A673 (cell line): Measurements from ENCODE around the gene LHX1. TPM values are rescaled to one million over a fixed set of nuclear protein-coding genes. Genes with fewer than 3 reads are reported as not detected.

Source experiments
- BruUV-seq: library from RNA; stranded (reverse); fragments of 400-500 nt; replicated peaks from 2 replicates; lab custom pipeline; 2021; lab: Mats Ljungman, UMichigan
- CTCF ChIA-PET: fragments of 300-600 bp; sonication (Branson Sonifier 250); formaldehyde crosslinking; loops from one replicate; lab custom pipeline; 2022; ENCODE audit warnings: antibody characterized with exemption; lab: Charles Lee
- POLR2A ChIA-PET: fragments of 300-600 bp; sonication (Branson Sonifier 250); formaldehyde crosslinking; loops from one replicate; lab custom pipeline; 2022; ENCODE audit warnings: antibody characterized with exemption; ENCODE audit not compliant: low non-redundant PET; lab: Charles Lee
- DNase-seq: peaks from one replicate; pipeline ENCODE4 v3.0.0-alpha.2; 2015; ENCODE audit warnings: low spot score
- H3K27ac ChIP-seq: fragments of 200-600 bp; sonication (generic); 2 replicates; pipeline ENCODE4 v1.5.1; 2016; ENCODE audit warnings: mixed run types, low read depth, mild to moderate bottlenecking, mixed read lengths, antibody characterized with exemption, low read length; ENCODE audit not compliant: poor library complexity, severe bottlenecking
- H3K27me3 ChIP-seq: fragments of 200-600 bp; sonication (generic); replicated peaks from 2 replicates; pipeline ENCODE4 v1.6.1; 2017; ENCODE audit warnings: mixed run types, low read depth, mild to moderate bottlenecking, mixed read lengths, antibody characterized with exemption, low read length; ENCODE audit not compliant: insufficient read depth, poor library complexity
- H3K36me3 ChIP-seq: fragments of 200-600 bp; sonication (generic); 2 replicates; pipeline ENCODE4 v1.6.1; 2016; ENCODE audit warnings: mixed run types, mild to moderate bottlenecking, mixed read lengths, antibody characterized with exemption, low read length; ENCODE audit not compliant: insufficient read depth, poor library complexity, severe bottlenecking
- H3K4me1 ChIP-seq: fragments of 200-600 bp; sonication (generic); 2 replicates; pipeline ENCODE4 v1.6.1; 2017; ENCODE audit warnings: mixed run types, mild to moderate bottlenecking, mixed read lengths, antibody characterized with exemption, low read length; ENCODE audit not compliant: insufficient read depth, poor library complexity, severe bottlenecking
- H3K4me3 ChIP-seq: fragments of 200-600 bp; sonication (generic); 2 replicates; pipeline ENCODE4 v1.5.1; 2016; ENCODE audit warnings: low read depth, mixed run types, mild to moderate bottlenecking, mixed read lengths, low read length; ENCODE audit not compliant: poor library complexity, severe bottlenecking
- H3K9me3 ChIP-seq: fragments of 200-600 bp; sonication (generic); 2 replicates; pipeline ENCODE4 v1.6.1; 2016; ENCODE audit warnings: mixed run types, low read depth, mild to moderate bottlenecking, mixed read lengths, antibody characterized with exemption, low read length; ENCODE audit not compliant: poor library complexity, severe bottlenecking
- EZH2 ChIP-seq: fragments of 200-600 bp; sonication (generic); IDR thresholded peaks from 2 replicates; pipeline ENCODE4 v1.6.1; 2017; ENCODE audit warnings: borderline replicate concordance, low read depth, mild to moderate bottlenecking, mixed read lengths, antibody characterized with exemption, low read length; ENCODE audit not compliant: poor library complexity, severe bottlenecking
- intact Hi-C: fragments of 100-400 bp; cut with micrococcal nuclease; formaldehyde crosslinking; loops from one replicate; pipeline ENCODE4 v1.10.0; 2022; ENCODE audit not compliant: unreplicated experiment
- total RNA-seq: library from RNA; stranded (reverse); gene quantifications from 2 replicates; pipeline ENCODE4 v1.2.3, GENCODE V29; 2021
- TF ChIP-seq, protein P1 (sequence below): fragments of 300-800, 200-600 bp; sonication (generic); conservative IDR thresholded peaks from 2 replicates; pipeline ENCODE4 v1.5.1; 2017; ENCODE audit warnings: low read depth, mild to moderate bottlenecking, antibody characterized with exemption, low read length, moderate library complexity, mixed read lengths

LHX1 gene
- total RNA-seq, 1 experiment from 2014 or later, result not detected

- DNase-seq, result no peak
- Histone ChIP-seq H3K36me3 (no peaks in the 10 kb centered on the region), H3K27me3 (peaks cover 91% of the 10 kb centered on the region), H3K4me3 (no peak overlapping the region), H3K4me1 (peaks cover 16% of the 10 kb centered on the region), H3K9me3 (no peaks in the 10 kb centered on the region), H3K27ac (no peak overlapping the region)
- ChIA-PET POLR2A (no interaction called here), CTCF (no interaction called here)
- intact Hi-C loops, result no loop called here
- BruUV-seq, result no TSS peak
- TF ChIP-seq EZH2, result no peak
- TF ChIP-seq, protein P1, sequence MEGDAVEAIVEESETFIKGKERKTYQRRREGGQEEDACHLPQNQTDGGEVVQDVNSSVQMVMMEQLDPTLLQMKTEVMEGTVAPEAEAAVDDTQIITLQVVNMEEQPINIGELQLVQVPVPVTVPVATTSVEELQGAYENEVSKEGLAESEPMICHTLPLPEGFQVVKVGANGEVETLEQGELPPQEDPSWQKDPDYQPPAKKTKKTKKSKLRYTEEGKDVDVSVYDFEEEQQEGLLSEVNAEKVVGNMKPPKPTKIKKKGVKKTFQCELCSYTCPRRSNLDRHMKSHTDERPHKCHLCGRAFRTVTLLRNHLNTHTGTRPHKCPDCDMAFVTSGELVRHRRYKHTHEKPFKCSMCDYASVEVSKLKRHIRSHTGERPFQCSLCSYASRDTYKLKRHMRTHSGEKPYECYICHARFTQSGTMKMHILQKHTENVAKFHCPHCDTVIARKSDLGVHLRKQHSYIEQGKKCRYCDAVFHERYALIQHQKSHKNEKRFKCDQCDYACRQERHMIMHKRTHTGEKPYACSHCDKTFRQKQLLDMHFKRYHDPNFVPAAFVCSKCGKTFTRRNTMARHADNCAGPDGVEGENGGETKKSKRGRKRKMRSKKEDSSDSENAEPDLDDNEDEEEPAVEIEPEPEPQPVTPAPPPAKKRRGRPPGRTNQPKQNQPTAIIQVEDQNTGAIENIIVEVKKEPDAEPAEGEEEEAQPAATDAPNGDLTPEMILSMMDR, result no peak
Observed at GRCh38 chr17:36933512-36934143, 3.6 kb upstream of the LHX1 start.

GRCh38 chr17:36934144-36934691 lies 3.1 kb upstream of the LHX1 start:
- H3K4me1 ChIP-seq, result peaks cover 16% of the 10 kb centered on the region
- H3K36me3 ChIP-seq, result no peaks in the 10 kb centered on the region
- POLR2A ChIA-PET, result no interaction called here
- CTCF ChIA-PET, result no interaction called here
- peaks cover 93% of the 10 kb centered on the region for H3K27me3 ChIP-seq
- no peaks in the 10 kb centered on the region for H3K9me3 ChIP-seq
- intact Hi-C loops, result no loop called here
- TF ChIP-seq, protein P1, result no peak
- TF ChIP-seq EZH2, result no peak
- no peak for DNase-seq
- no peak overlapping the region for H3K4me3 ChIP-seq
- no peak overlapping the region for H3K27ac ChIP-seq
- BruUV-seq, result no TSS peak

DNA sequence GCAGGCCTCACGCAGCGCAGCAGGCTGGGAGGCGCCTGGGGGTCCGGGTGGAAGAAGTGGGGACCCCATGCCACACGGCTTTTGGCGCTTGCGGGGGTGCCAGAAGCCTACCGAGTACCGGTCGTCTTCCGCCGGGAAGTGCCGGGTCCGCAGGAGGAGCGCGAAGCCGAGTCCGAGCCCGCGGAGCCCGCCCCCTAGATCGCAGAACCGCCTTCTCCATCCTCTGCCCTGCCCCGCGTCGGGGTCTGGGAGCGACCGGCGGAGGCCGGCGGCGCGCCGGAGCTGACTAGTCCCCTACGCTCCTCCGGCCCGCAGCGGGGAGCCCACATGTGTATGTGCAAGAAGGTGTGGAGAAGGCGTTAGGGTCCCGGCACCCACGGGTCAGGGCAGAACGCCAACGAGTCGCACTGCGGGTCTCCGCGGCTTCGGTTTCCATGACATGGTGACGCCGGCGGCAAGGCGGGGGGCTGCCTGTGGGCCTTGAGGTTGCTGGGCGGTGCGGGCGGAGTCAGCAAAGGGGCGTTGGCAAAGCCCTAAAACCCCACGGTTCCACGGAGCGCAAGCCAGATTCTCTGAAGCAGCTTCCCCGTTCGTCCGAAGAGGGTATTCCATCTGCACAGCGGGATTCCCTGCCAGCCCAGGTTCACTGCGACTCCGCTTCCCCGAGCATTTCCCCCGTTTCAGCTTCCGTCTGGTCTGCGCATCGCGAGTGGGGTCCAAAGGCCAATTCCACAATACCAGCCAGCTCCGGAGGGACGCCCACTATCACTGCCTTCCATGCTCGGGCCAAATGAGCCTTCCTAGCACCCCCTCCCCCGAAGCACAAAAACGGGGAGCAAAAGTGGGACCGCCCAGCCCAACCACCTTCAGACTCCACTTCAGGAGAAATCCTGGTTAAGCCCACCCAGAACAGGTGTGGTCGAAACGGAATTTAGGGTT lies 2.3 kb upstream of the LHX1 start:
- Histone ChIP-seq H3K36me3 (no peaks in the 10 kb centered on the region), H3K27me3 (peaks cover 98% of the 10 kb centered on the region), H3K9me3 (no peaks in the 10 kb centered on the region), H3K27ac (no peak overlapping the region), H3K4me3 (peak overlapping the region; percentile 23), H3K4me1 (peaks cover 16% of the 10 kb centered on the region)
- TF ChIP-seq EZH2, result peak; percentile 48
- TF ChIP-seq, protein P1, result no peak
- ChIA-PET CTCF (no interaction called here), POLR2A (no interaction called here)
- no peak for DNase-seq
- no TSS peak for BruUV-seq
- intact Hi-C loops, result no loop called here
